HG02938 (cell line): Measurements from ENCODE around the gene COL4A1.
"Not testable (repeated sequence)": the region's sequence is repeated elsewhere in the genome, so short reads cannot be mapped to it uniquely, and the experiment has no call there.

ENCODE experiments used
- ATAC-seq: cut with Tn5 transposase; IDR thresholded peaks from one replicate; pipeline ENCODE4 v1.9.1; 2021; ENCODE audit warnings: mild to moderate bottlenecking, moderate library complexity; ENCODE audit not compliant: unreplicated experiment

COL4A1 gene

GRCh38 chr13:110326263-110326904, 19.4 kb upstream of the COL4A1 start:
- no peak for ATAC-seq

GRCh38 chr13:110324026-110324749, 17.2 kb upstream of the COL4A1 start:
- ATAC-seq: no peak

GRCh38 chr13:110323172-110323891, 16.4 kb upstream of the COL4A1 start:
- ATAC-seq: no peak

GRCh38 chr13:110322828-110323171, 15.8 kb upstream of the COL4A1 start:
- ATAC-seq: no peak

- ATAC-seq: no peak
Measured at GRCh38 chr13:110322126-110322827, 15.3 kb upstream of the COL4A1 start.

GRCh38 chr13:110321573-110321972, 14.6 kb upstream of the COL4A1 start:
- not testable (repeated sequence) for ATAC-seq

- no peak for ATAC-seq
Measured at GRCh38 chr13:110320645-110321044, 13.7 kb upstream of the COL4A1 start.

GRCh38 chr13:110319774-110320509, 13.0 kb upstream of the COL4A1 start:
- ATAC-seq: no peak

GRCh38 chr13:110319397-110319773, 12.4 kb upstream of the COL4A1 start:
- ATAC-seq: no peak

GRCh38 chr13:110318920-110319319, 12.0 kb upstream of the COL4A1 start:
- ATAC-seq: no peak

GRCh38 chr13:110317496-110318195, 10.7 kb upstream of the COL4A1 start:
- ATAC-seq: no peak

- ATAC-seq: no peak
Measured at GRCh38 chr13:110317093-110317492, 10.1 kb upstream of the COL4A1 start.

- ATAC-seq: no peak
Measured at GRCh38 chr13:110316196-110316595, 9.2 kb upstream of the COL4A1 start.

- no peak for ATAC-seq
Measured at GRCh38 chr13:110314516-110315245, 7.7 kb upstream of the COL4A1 start.

GRCh38 chr13:110313733-110314132, 6.8 kb upstream of the COL4A1 start:
- not testable (repeated sequence) for ATAC-seq

- not testable (repeated sequence) for ATAC-seq
Measured at GRCh38 chr13:110313261-110313660, 6.3 kb upstream of the COL4A1 start.

- no peak for ATAC-seq
Measured at GRCh38 chr13:110312339-110313031, 5.5 kb upstream of the COL4A1 start.

- ATAC-seq: no peak
Measured at GRCh38 chr13:110311443-110312338, 4.7 kb upstream of the COL4A1 start.
